Esophagus squamous epithelium (tissue), 5 donors: Measurements from ENCODE around the gene MAMDC2. TPM values are rescaled to one million over a fixed set of nuclear protein-coding genes. Genes with fewer than 3 reads are reported as not detected.

ENCODE experiments used
- DNase-seq: peaks from one replicate; lab custom pipeline; 2025; lab: John Stamatoyannopoulos, UW
- H3K27ac ChIP-seq, 4 donors: fragments of 200-600 bp; sonication (generic); one replicate each; pipeline ENCODE4 v1.5.1; 2016 to 2019; ENCODE audit warnings: mild to moderate bottlenecking in 1 of 4
- H3K27me3 ChIP-seq, 4 donors: fragments of 200-600 bp; sonication (generic); 1 replicate in 3 of 4; 2 replicates in 1 of 4; pipeline versions ENCODE4 v1.5.1 to v1.6.0; 2017 to 2021; ENCODE audit warnings: antibody characterized with exemption in 1 of 4
- H3K36me3 ChIP-seq, 3 donors: fragments of 200-600 bp; sonication (generic); one replicate each; pipeline ENCODE4 v1.5.1; 2016 to 2019
- H3K4me1 ChIP-seq, 3 donors: fragments of 200-600 bp; sonication (generic); one replicate each; pipeline ENCODE4 v1.5.1; 2017 to 2019
- H3K4me3 ChIP-seq, 4 donors: fragments of 200-600 bp; sonication (generic); 1 replicate in 3 of 4; 2 replicates in 1 of 4; pipeline ENCODE4 v1.5.1; 2016 to 2019; ENCODE audit warnings: mild to moderate bottlenecking in 2 of 4, moderate library complexity in 1 of 4
- H3K9me3 ChIP-seq, 3 donors: fragments of 200-600 bp; sonication (generic); one replicate each; pipeline ENCODE4 v1.5.1; 2016 to 2019
- POLR2A ChIP-seq, 4 donors: fragments of 450-650 bp; IDR thresholded peaks; one replicate each; pipeline ENCODE4 v1.6.1; 2017; ENCODE audit warnings: antibody characterized with exemption in 4 of 4, mild to moderate bottlenecking in 4 of 4, moderate library complexity in 3 of 4
- WGBS, 2 donors: methylation state at CpG; one replicate each; pipeline ENCODE4 v1.1.5; 2018; 5-methylcytosine and 5-hydroxymethylcytosine counted together
- intact Hi-C: fragments of 100-400 bp; cut with DNase I; formaldehyde crosslinking; loops from one replicate; pipeline ENCODE4 v1.15.0; 2022
- total RNA-seq, 4 donors: library from RNA; depleted of rRNA; stranded (reverse); fragments of >200 nt; gene quantifications; one replicate each; pipeline ENCODE4 v1.1.0, GENCODE V29; 2016
- TF ChIP-seq, protein P1 (sequence below), 6 experiments: fragments of 450-650 bp in 4 of 6; fragments of 200-600 bp in 2 of 6; sonication (generic) in 2 of 6; IDR thresholded peaks; one replicate each; pipeline ENCODE4 v1.5.1; 2016 to 2019; ENCODE audit warnings: antibody characterized with exemption in 6 of 6, mild to moderate bottlenecking in 4 of 6, moderate library complexity in 4 of 6
- donor health status: DM: yes; HTN: yes; CAD: no.

MAMDC2 gene
- total RNA-seq, 4 donors from 2014 or later: 1.9 to 58.4 (median 11.3) TPM

DNA sequence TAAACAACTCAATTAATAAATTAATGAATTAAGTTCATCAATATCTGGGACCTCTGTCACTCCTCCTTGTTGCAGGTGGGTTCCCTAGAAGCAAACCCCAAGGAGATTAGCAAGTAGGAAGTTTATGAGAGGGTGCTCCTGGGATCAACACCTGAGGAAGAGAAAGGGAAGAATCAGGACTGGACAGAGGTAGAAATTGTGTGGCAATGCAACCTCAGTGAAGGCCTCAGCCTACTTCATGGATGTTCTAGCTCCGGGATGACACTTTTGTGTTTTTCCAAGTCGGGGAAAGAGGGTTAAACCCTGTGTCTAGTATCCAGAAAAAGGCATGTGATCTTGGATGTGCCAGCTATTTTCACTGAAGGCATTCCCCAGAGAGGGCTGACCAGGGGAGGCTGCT, 23.2 kb downstream of the MAMDC2 start:
- WGBS, 2 donors: 81 to 89% methylated on average over 2 of the region's 2 CpGs
- Histone ChIP-seq H3K4me1 (peaks cover 0 to 60% (median 20%) of the 10 kb centered on the region in 3 donors), H3K9me3 (no peaks in the 10 kb centered on the region), H3K27ac (peak overlapping the region; percentile 23 to 90 (median 85)), H3K27me3 (no peaks in the 10 kb centered on the region), H3K4me3 (no peak overlapping the region), H3K36me3 (no peaks in the 10 kb centered on the region)
- intact Hi-C loops: no loop called here
- no peak for TF ChIP-seq POLR2A (IDR thresholded peaks at IDR 0.05)
- TF ChIP-seq, protein P1, sequence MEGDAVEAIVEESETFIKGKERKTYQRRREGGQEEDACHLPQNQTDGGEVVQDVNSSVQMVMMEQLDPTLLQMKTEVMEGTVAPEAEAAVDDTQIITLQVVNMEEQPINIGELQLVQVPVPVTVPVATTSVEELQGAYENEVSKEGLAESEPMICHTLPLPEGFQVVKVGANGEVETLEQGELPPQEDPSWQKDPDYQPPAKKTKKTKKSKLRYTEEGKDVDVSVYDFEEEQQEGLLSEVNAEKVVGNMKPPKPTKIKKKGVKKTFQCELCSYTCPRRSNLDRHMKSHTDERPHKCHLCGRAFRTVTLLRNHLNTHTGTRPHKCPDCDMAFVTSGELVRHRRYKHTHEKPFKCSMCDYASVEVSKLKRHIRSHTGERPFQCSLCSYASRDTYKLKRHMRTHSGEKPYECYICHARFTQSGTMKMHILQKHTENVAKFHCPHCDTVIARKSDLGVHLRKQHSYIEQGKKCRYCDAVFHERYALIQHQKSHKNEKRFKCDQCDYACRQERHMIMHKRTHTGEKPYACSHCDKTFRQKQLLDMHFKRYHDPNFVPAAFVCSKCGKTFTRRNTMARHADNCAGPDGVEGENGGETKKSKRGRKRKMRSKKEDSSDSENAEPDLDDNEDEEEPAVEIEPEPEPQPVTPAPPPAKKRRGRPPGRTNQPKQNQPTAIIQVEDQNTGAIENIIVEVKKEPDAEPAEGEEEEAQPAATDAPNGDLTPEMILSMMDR (IDR thresholded peaks at IDR 0.05): no peak
- DNase-seq: no peak

DNA sequence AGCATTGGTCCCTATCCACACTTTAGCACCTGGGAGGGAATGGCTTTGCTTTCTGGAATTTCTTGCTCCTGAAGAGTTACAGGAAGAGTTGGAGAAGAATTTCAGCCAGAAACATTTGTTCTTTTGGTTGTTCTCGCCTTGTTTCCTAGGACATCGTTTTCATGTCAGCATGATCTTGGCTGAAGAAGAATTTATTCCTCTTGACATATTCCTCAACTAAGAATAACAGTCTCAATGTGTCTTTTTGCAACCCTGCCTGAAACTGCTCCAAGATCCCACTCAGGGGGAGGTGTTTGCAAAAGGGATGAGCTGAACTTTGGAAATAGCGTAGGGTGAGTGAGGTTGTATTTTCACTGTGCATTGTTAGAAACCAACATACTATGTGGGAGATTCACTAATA, 26.1 kb downstream of the MAMDC2 start:
- Histone ChIP-seq H3K27me3 (no peaks in the 10 kb centered on the region), H3K4me3 (no peak overlapping the region), H3K4me1 (peaks cover 0 to 78% (median 26%) of the 10 kb centered on the region in 3 donors), H3K27ac (peak overlapping the region in 3 of 4 donors; percentile 83 to 90 (median 87)), H3K36me3 (no peaks in the 10 kb centered on the region), H3K9me3 (no peaks in the 10 kb centered on the region)
- WGBS, 2 donors: 73 to 87% methylated on average over 3 of the region's 3 CpGs
- intact Hi-C loops: no loop called here
- no peak for DNase-seq
- TF ChIP-seq, protein P1 (IDR thresholded peaks at IDR 0.05): no peak
- TF ChIP-seq POLR2A (IDR thresholded peaks at IDR 0.05): no peak

DNA sequence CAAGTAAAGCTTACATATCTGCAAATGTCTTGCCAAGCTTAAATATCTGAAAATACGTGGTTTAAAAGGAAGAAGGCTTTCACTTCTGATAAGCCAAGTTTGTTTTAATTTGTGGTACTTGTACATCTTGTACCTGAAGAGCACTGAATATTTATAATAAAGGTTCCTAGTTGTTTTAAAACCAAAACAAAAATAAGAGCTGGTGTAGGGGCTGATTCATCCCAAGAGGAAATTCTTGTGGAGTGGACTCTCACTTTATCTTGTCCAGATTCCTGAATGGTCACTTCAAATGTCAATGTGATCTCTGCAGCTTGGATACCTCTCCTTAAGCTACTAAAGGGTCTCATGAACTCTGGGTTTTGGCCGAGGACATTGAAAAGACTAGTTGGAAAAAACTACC, 29.5 kb downstream of the MAMDC2 start:
- peak overlapping the region; percentile 24 to 87 (median 85) for H3K27ac ChIP-seq
- peaks cover 0 to 82% (median 24%) of the 10 kb centered on the region in 3 donors for H3K4me1 ChIP-seq

DNA sequence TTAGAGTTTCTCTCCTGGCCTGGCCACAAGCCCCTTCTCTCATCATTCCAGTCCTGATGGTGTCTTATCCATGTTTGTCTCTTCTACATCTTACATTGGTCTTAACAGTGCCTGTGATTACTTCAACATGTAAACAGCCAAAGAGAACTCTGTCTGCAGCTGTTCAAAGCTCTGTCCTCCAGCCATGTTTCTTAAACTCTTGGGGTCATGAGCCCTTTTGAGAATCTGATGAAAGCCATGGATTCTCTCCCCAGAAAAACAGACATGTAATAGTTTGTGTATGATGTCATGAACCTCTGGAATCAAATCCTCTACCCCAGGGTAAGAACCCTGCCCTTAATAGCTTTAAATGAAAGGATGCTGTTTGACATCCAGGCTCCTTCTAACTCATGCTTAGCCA, 30.1 kb downstream of the MAMDC2 start:
- Histone ChIP-seq H3K4me3 (no peak overlapping the region), H3K4me1 (peaks cover 0 to 79% (median 29%) of the 10 kb centered on the region in 3 donors), H3K9me3 (no peaks in the 10 kb centered on the region), H3K27ac (peak overlapping the region; percentile 33 to 87 (median 85)), H3K36me3 (no peaks in the 10 kb centered on the region), H3K27me3 (no peaks in the 10 kb centered on the region)
- intact Hi-C loops: no loop called here
- DNase-seq: no peak
- TF ChIP-seq, protein P1 (IDR thresholded peaks at IDR 0.05): no peak
- no peak for TF ChIP-seq POLR2A (IDR thresholded peaks at IDR 0.05)

More for the DNA sequence above, 29.5 kb downstream of the MAMDC2 start:
- intact Hi-C loops: no loop called here
- Histone ChIP-seq H3K36me3 (no peaks in the 10 kb centered on the region), H3K4me3 (no peak overlapping the region), H3K27me3 (no peaks in the 10 kb centered on the region), H3K9me3 (no peaks in the 10 kb centered on the region)
- 26 to 28% methylated on average over 2 of the region's 2 CpGs for WGBS, 2 donors
- TF ChIP-seq POLR2A (IDR thresholded peaks at IDR 0.05): no peak
- TF ChIP-seq, protein P1 (IDR thresholded peaks at IDR 0.05): no peak
- DNase-seq: no peak

DNA sequence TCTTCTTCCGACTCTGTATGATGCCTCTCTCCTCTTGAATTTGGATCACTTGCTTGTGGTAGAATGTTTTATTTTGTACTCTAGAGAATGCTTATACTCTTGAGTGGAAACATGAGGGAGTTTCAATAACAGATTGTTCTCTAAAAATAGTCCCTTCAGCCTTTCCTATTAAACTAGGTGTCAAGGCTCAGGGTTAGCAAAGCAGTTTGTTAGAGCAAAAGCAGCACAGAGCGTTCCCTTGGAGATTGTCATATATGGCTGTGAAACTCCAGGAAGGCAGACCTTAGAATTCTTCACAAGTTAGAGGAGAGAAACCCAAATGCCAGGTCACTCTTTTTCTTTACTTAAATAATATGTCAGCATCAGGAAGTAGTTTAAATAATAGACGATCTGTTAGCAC, 33.0 kb downstream of the MAMDC2 start:
- Histone ChIP-seq H3K9me3 (no peaks in the 10 kb centered on the region), H3K27me3 (no peaks in the 10 kb centered on the region), H3K4me1 (peaks cover 20 to 79% (median 41%) of the 10 kb centered on the region in 3 donors), H3K27ac (peak overlapping the region in 3 of 4 donors; percentile 83 to 87 (median 87)), H3K36me3 (no peaks in the 10 kb centered on the region), H3K4me3 (no peak overlapping the region)
- DNase-seq: no peak
- WGBS, 2 donors: 62 to 69% methylated on average over 3 of the region's 3 CpGs
- intact Hi-C loops: no loop called here
- TF ChIP-seq POLR2A (IDR thresholded peaks at IDR 0.05): no peak
- TF ChIP-seq, protein P1 (IDR thresholded peaks at IDR 0.05): no peak
